WTC11 (cell line): ENCODE measurements around the gene PAIP1. TPM values are rescaled to one million over a fixed set of nuclear protein-coding genes. Genes with fewer than 3 reads are reported as not detected.

ENCODE experiments used
- ATAC-seq: fragments of 200-7000 bp; cut with Tn5 transposase; 2 replicates; pipeline ENCODE4 v1.10.0; 2021; ENCODE audit warnings: mild to moderate bottlenecking, moderate library complexity
- CTCF ChIA-PET: fragments of 300-600 bp; sonication (Branson Sonifier 250); formaldehyde crosslinking; loops from one replicate; lab custom pipeline; 2021; ENCODE audit warnings: antibody characterized with exemption; lab: Charles Lee
- POLR2A ChIA-PET: fragments of 350-600 bp; sonication (Branson Sonifier 250); formaldehyde crosslinking; loops from one replicate; lab custom pipeline; 2021; ENCODE audit warnings: antibody characterized with exemption; lab: Charles Lee
- DNase-seq: peaks from one replicate; pipeline ENCODE4 v3.0.0; 2021; ENCODE audit warnings: low spot score
- H3K27ac Mint-ChIP-seq: 2 replicates; pipeline ENCODE4 v1.8.0; 2021; ENCODE audit warnings: mixed read lengths
- H3K27me3 Mint-ChIP-seq: 2 replicates; pipeline ENCODE4 v1.8.0; 2021; ENCODE audit warnings: low read depth, mild to moderate bottlenecking, moderate library complexity, mixed read lengths
- H3K36me3 Mint-ChIP-seq: 2 replicates; pipeline ENCODE4 v1.8.0; 2021; ENCODE audit warnings: mixed read lengths
- H3K4me1 Mint-ChIP-seq: 2 replicates; pipeline ENCODE4 v1.8.0; 2022; ENCODE audit warnings: mixed read lengths
- H3K4me3 Mint-ChIP-seq: 2 replicates; pipeline ENCODE4 v1.8.0; 2021; ENCODE audit warnings: mild to moderate bottlenecking, moderate library complexity, mixed read lengths
- H3K9me3 Mint-ChIP-seq: 2 replicates; pipeline ENCODE4 v1.8.0; 2021; ENCODE audit warnings: mixed read lengths
- CREM ChIP-seq: sonication (generic); formaldehyde crosslinking; IDR thresholded peaks from 2 replicates; pipeline ENCODE4 v1.8.1; 2022; ENCODE audit warnings: mild to moderate bottlenecking, missing genetic modification reagents, moderate library complexity
- CTCF ChIP-seq: fragments of 200-600 bp; IDR thresholded peaks from 2 replicates; pipeline ENCODE4 v1.8.0; 2022; ENCODE audit warnings: antibody characterized with exemption
- E2F1 ChIP-seq: sonication (generic); formaldehyde crosslinking; IDR thresholded peaks from 2 replicates; pipeline ENCODE4 v1.8.0; 2022; ENCODE audit warnings: mild to moderate bottlenecking, missing genetic modification reagents
- E2F5 ChIP-seq: sonication (generic); formaldehyde crosslinking; IDR thresholded peaks from 2 replicates; pipeline ENCODE4 v1.8.1; 2022; ENCODE audit warnings: mild to moderate bottlenecking, moderate library complexity, missing genetic modification reagents
- ELF4 ChIP-seq: sonication (generic); formaldehyde crosslinking; IDR thresholded peaks from 2 replicates; pipeline ENCODE4 v1.8.1; 2022; ENCODE audit warnings: low read depth, mild to moderate bottlenecking, moderate library complexity, missing genetic modification reagents
- FOXJ3 ChIP-seq: sonication (generic); formaldehyde crosslinking; IDR thresholded peaks from 2 replicates; pipeline ENCODE4 v1.9.0; 2021; ENCODE audit warnings: missing genetic modification reagents, mild to moderate bottlenecking, borderline replicate concordance
- FOXK1 ChIP-seq: sonication (generic); formaldehyde crosslinking; IDR thresholded peaks from 2 replicates; pipeline ENCODE4 v1.8.0; 2022; ENCODE audit warnings: mild to moderate bottlenecking, moderate library complexity, missing genetic modification reagents
- HMGA2 ChIP-seq: fragments of 250-450 bp; sonication (Bioruptor Pico); IDR thresholded peaks from 2 replicates; pipeline ENCODE4 v1.4.0; 2021; ENCODE audit warnings: mild to moderate bottlenecking, moderate library complexity
- JUN ChIP-seq: sonication (generic); formaldehyde crosslinking; IDR thresholded peaks from 2 replicates; pipeline ENCODE4 v1.8.0; 2023; ENCODE audit warnings: mild to moderate bottlenecking, missing genetic modification reagents
- MXD4 ChIP-seq: fragments of 250-450 bp; sonication (Bioruptor Pico); IDR thresholded peaks from 2 replicates; pipeline ENCODE4 v1.8.0; 2021; ENCODE audit warnings: mild to moderate bottlenecking, moderate library complexity, borderline replicate concordance
- PRDM15 ChIP-seq: sonication (generic); formaldehyde crosslinking; IDR thresholded peaks from 2 replicates; pipeline ENCODE4 v1.8.0; 2022; ENCODE audit warnings: missing genetic modification reagents
- PREB ChIP-seq: sonication (generic); formaldehyde crosslinking; IDR thresholded peaks from 2 replicates; pipeline ENCODE4 v1.8.1; 2022; ENCODE audit warnings: mild to moderate bottlenecking, missing genetic modification reagents, moderate library complexity, borderline replicate concordance
- PRRX2 ChIP-seq: fragments of 250-450 bp; sonication (Bioruptor Pico); IDR thresholded peaks from 2 replicates; pipeline ENCODE4 v1.8.0; 2021; ENCODE audit warnings: mild to moderate bottlenecking
- SMAD4 ChIP-seq: sonication (generic); formaldehyde crosslinking; IDR thresholded peaks from 2 replicates; pipeline ENCODE4 v1.8.0; 2022; ENCODE audit warnings: mild to moderate bottlenecking, missing genetic modification reagents
- SOX15 ChIP-seq: fragments of 250-450 bp; sonication (Bioruptor Pico); IDR thresholded peaks from 2 replicates; pipeline ENCODE4 v1.9.0; 2021; ENCODE audit warnings: mild to moderate bottlenecking
- TEAD1 ChIP-seq: sonication (generic); formaldehyde crosslinking; IDR thresholded peaks from 2 replicates; pipeline ENCODE4 v1.8.0; 2022; ENCODE audit warnings: mild to moderate bottlenecking, missing genetic modification reagents
- ZMAT4 ChIP-seq: fragments of 250-450 bp; sonication (Bioruptor Pico); IDR thresholded peaks from 2 replicates; pipeline ENCODE4 v1.9.0; 2021; ENCODE audit warnings: mild to moderate bottlenecking
- ZNF232 ChIP-seq: sonication (generic); formaldehyde crosslinking; IDR thresholded peaks from 2 replicates; pipeline ENCODE4 v1.8.0; 2022; ENCODE audit warnings: mild to moderate bottlenecking, missing genetic modification reagents
- ZNF281 ChIP-seq: sonication (generic); formaldehyde crosslinking; IDR thresholded peaks from 2 replicates; pipeline ENCODE4 v1.8.0; 2023; ENCODE audit warnings: mild to moderate bottlenecking, missing genetic modification reagents
- ZNF532 ChIP-seq: fragments of 250-450 bp; sonication (Bioruptor Pico); IDR thresholded peaks from 2 replicates; pipeline ENCODE4 v1.9.0; 2021; ENCODE audit warnings: mild to moderate bottlenecking, borderline replicate concordance
- total RNA-seq: library from RNA; stranded (reverse); gene quantifications from 3 replicates; pipeline ENCODE4 v1.2.3, GENCODE V29; 2021

The PAIP1 gene
- total RNA-seq, 1 experiment from 2014 or later, result 82.5 TPM

GRCh38 chr5:43543434-43543833 lies 13.4 kb downstream of the PAIP1 start:
- no peaks in the 10 kb centered on the region for H3K27me3 Mint-ChIP-seq
- no peak for DNase-seq
- no peak overlapping the region for H3K4me3 Mint-ChIP-seq
- H3K4me1 Mint-ChIP-seq, result no peaks in the 10 kb centered on the region
- TF ChIP-seq PRDM15 (CRISPR knock-in tag), result no peak
- no peak for TF ChIP-seq FOXK1 (CRISPR knock-in tag)
- no peak for TF ChIP-seq TEAD1 (CRISPR knock-in tag)
- TF ChIP-seq JUN, result no peak
- no peak for TF ChIP-seq E2F5 (CRISPR knock-in tag)
- TF ChIP-seq PRRX2, result no peak
- TF ChIP-seq CREM, result no peak
- TF ChIP-seq ELF4 (CRISPR knock-in tag), result no peak
- TF ChIP-seq E2F1 (CRISPR knock-in tag), result no peak
- CTCF ChIA-PET, result no interaction called here
- no peak for ATAC-seq
- H3K36me3 Mint-ChIP-seq, result peaks cover 71% of the 10 kb centered on the region
- H3K27ac Mint-ChIP-seq, result no peak overlapping the region
- POLR2A ChIA-PET, result no interaction called here
- H3K9me3 Mint-ChIP-seq, result no peaks in the 10 kb centered on the region

- POLR2A ChIA-PET, result no interaction called here
- Mint-ChIP-seq H3K27me3 (no peaks in the 10 kb centered on the region), H3K36me3 (peaks cover 66% of the 10 kb centered on the region), H3K4me3 (no peak overlapping the region), H3K4me1 (no peaks in the 10 kb centered on the region), H3K27ac (no peak overlapping the region), H3K9me3 (no peaks in the 10 kb centered on the region)
- DNase-seq (no peak), ATAC-seq (no peak)
- CTCF ChIA-PET, result interaction anchor here (1.2 kb wide), 1 partner anchor 56 kb away, joined by 4 read pairs; no protein-coding TSS in a partner anchor
- TF ChIP-seq MXD4 (CRISPR knock-in tag) (no peak), SMAD4 (CRISPR knock-in tag) (no peak), FOXJ3 (CRISPR knock-in tag) (no peak), ZMAT4 (no peak), ZNF232 (CRISPR knock-in tag) (no peak), PREB (CRISPR knock-in tag) (no peak), ZNF281 (no peak), CTCF (no peak), HMGA2 (CRISPR knock-in tag) (no peak), SOX15 (CRISPR knock-in tag) (no peak), CREM (no peak), ZNF532 (CRISPR knock-in tag) (no peak)
These were observed 16.1 kb downstream of the PAIP1 start for GRCh38 chr5:43540746-43541145.
